IPS-11a (cell line): Measurements from ENCODE around the gene PLEKHF1.
"Not testable (repeated sequence)": the region's sequence is repeated elsewhere in the genome, so short reads cannot be mapped to it uniquely, and the experiment has no call there.

Experiments used
- H3K4me3 ChIP-seq: one replicate; pipeline ENCODE4 v1.5.1; 2013; ENCODE audit warnings: low read depth, low read length, control low read depth

Gene PLEKHF1

GRCh38 chr19:29697523-29698261 lies 32.4 kb downstream of the PLEKHF1 start:
- no peak overlapping the region for H3K4me3 ChIP-seq

- no peak overlapping the region for H3K4me3 ChIP-seq
These were observed 34.6 kb downstream of the PLEKHF1 start for GRCh38 chr19:29699861-29700260.

DNA sequence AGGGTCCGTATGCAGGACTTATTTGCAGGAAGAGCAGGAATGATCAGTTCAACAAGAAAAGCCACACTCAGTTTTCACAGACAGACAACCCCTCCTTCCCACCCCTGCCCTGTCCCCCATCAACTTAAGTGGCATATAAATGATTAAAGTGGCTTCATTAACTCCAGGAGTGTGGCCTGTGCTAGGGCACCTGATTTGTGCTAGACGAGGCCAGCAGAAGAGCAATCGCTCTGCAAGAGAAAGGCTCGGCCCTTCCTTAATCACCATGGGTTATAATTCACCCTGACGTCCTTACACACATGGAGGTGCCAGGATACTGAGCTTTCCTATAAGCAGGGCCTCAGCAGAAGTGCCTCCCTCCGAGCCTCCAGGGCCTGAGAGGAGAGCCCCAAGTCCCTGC lies 35.2 kb downstream of the PLEKHF1 start:
- no peak overlapping the region for H3K4me3 ChIP-seq

GRCh38 chr19:29702161-29702962 lies 37.1 kb downstream of the PLEKHF1 start:
- no peak overlapping the region for H3K4me3 ChIP-seq

GRCh38 chr19:29702963-29703320 lies 37.7 kb downstream of the PLEKHF1 start:
- H3K4me3 ChIP-seq: no peak overlapping the region

GRCh38 chr19:29704562-29705558 lies 39.6 kb downstream of the PLEKHF1 start:
- H3K4me3 ChIP-seq: no peak overlapping the region

GRCh38 chr19:29705706-29706105 lies 40.4 kb downstream of the PLEKHF1 start:
- H3K4me3 ChIP-seq: no peak overlapping the region

- no peak overlapping the region for H3K4me3 ChIP-seq
These were observed 41.4 kb downstream of the PLEKHF1 start for GRCh38 chr19:29706635-29707034.

- H3K4me3 ChIP-seq: no peak overlapping the region
These were observed 43.5 kb downstream of the PLEKHF1 start for GRCh38 chr19:29708554-29709439.

DNA sequence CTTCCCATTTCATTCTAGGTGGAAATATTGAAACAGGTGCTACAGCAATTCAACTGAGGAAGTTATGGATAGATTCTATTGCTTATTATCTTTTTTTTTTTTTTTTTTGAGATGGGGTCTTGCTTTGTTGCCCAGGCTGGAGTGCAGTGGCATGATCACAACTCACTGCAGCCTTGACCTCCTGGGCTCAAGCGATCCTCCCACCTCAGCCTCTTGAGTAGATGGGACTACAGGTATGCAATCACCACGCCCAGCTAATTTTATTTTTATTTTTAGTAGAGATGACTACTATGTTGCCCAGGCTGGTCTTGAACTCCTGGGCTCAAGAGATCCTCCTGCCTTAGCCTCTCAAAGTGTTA lies 44.2 kb downstream of the PLEKHF1 start:
- not testable (repeated sequence) for H3K4me3 ChIP-seq

GRCh38 chr19:29711584-29712132 lies 46.4 kb downstream of the PLEKHF1 start:
- H3K4me3 ChIP-seq: no peak overlapping the region

- no peak overlapping the region for H3K4me3 ChIP-seq
These were observed 47.7 kb downstream of the PLEKHF1 start for GRCh38 chr19:29712744-29713516.

DNA sequence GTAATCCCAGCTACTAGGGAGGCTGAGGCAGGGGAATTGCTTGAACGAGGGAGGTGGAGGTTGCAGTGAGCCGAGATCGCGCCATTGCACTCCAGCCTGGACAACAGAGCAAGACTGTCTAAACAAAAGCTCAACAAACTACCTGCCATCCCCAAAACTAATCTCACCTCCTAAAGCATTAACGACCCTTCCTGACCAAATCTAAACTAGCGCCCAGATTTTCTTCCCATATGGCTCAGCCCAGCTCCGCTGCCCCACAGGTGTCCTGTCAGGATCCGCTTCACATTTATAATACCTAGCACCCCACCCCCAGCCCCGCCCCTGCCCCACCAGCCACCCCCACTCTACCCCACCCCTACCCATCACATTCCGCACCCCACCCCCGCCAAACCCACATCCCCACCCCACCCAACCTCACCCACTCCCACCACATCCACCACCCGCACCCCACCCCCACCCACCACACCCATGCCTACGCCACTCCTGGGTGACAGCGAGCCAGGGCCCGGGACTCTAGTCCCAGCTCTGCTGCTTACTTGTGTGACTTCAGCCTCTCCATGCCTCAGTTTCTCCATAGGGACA lies 49.2 kb downstream of the PLEKHF1 start:
- H3K4me3 ChIP-seq: peak overlapping the region; percentile 53

GRCh38 chr19:29714953-29715700 lies 49.9 kb downstream of the PLEKHF1 start, which contains the start of gene C19orf12:
C19orf12 (minus strand) TSS chr19:29715261; CDS start chr19:29708413, 6,848 bp downstream.
- H3K4me3 ChIP-seq: peak within 1 kb of the TSS; percentile 53

GRCh38 chr19:29715701-29716581 lies 50.7 kb downstream of the PLEKHF1 start:
- peak overlapping the region; percentile 53 for H3K4me3 ChIP-seq

GRCh38 chr19:29717051-29717450 lies 51.8 kb downstream of the PLEKHF1 start:
- no peak overlapping the region for H3K4me3 ChIP-seq

DNA sequence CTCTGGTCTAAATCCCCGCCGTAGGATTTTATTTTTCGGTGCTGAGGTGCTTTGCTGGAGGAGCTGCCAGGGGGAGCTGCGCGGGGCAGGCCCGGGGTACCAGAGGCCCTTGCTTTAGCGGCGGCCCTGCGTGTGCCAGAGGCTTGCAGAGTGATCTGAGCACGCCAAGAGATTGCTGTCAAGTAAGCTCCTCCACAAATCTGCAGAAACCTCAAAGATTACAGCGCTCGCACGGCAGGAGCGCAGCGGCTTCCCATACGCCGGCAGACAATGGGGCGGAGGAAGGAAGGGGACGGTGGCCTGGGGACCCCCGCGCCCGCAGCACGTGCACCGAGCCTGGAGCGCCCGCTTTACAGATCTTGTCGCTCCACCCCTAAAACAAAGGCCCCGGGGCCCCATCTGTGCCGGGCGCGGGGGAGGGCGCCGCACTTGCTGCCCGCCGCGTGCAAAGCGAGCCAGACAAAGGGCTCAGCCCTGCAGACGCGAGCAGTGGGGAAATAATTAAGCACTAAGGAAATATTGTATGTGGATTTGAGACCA lies 58.9 kb downstream of the PLEKHF1 start:
- peak overlapping the region; percentile 10 for H3K4me3 ChIP-seq
